Right atrium auricular region (tissue), 2 donors: ENCODE measurements around the gene LIN9. TPM values are rescaled to one million over a fixed set of nuclear protein-coding genes. Genes with fewer than 3 reads are reported as not detected.
"Not testable (repeated sequence)": the region's sequence is repeated elsewhere in the genome, so short reads cannot be mapped to it uniquely, and the experiment has no call there.

Source experiments
- DNase-seq: peaks from one replicate; pipeline ENCODE4 v3.0.0-alpha.2; 2019; ENCODE audit warnings: low spot score
- H3K27ac ChIP-seq, 2 donors: fragments of 200-600 bp; sonication (generic); 1 replicate in 1 of 2; 2 replicates in 1 of 2; pipeline ENCODE4 v1.5.1; 2016 to 2019
- H3K27me3 ChIP-seq, 2 donors: fragments of 200-600 bp; sonication (generic); one replicate each; pipeline versions ENCODE4 v1.5.1 to v1.6.0; 2017 to 2019
- H3K36me3 ChIP-seq: fragments of 200-600 bp; sonication (generic); one replicate; pipeline ENCODE4 v1.5.1; 2016
- H3K4me1 ChIP-seq, 2 donors: fragments of 200-600 bp; sonication (generic); one replicate each; pipeline versions ENCODE4 v1.5.1 to v1.6.0; 2017 to 2019
- H3K4me3 ChIP-seq, 2 donors: fragments of 200-600 bp; sonication (generic); 1 replicate in 1 of 2; 2 replicates in 1 of 2; pipeline ENCODE4 v1.5.1; 2017 to 2019; ENCODE audit warnings: mild to moderate bottlenecking in 1 of 2, moderate library complexity in 1 of 2
- H3K9me3 ChIP-seq, 2 donors: fragments of 200-600 bp; sonication (generic); one replicate each; pipeline ENCODE4 v1.5.1; 2019
- total RNA-seq, 2 donors: library from RNA; depleted of rRNA; stranded (reverse); fragments of >200 nt; gene quantifications; one replicate each; pipeline ENCODE4 v1.1.0, GENCODE V29; 2016
- TF ChIP-seq, protein P1 (sequence below), 2 donors: fragments of 200-600 bp; sonication (generic); IDR thresholded peaks; one replicate each; pipeline ENCODE4 v1.5.1; 2019; ENCODE audit warnings: antibody characterized with exemption in 2 of 2

LIN9 gene
- total RNA-seq, 2 donors from 2014 or later, result 2.9 to 11.0 TPM

DNA sequence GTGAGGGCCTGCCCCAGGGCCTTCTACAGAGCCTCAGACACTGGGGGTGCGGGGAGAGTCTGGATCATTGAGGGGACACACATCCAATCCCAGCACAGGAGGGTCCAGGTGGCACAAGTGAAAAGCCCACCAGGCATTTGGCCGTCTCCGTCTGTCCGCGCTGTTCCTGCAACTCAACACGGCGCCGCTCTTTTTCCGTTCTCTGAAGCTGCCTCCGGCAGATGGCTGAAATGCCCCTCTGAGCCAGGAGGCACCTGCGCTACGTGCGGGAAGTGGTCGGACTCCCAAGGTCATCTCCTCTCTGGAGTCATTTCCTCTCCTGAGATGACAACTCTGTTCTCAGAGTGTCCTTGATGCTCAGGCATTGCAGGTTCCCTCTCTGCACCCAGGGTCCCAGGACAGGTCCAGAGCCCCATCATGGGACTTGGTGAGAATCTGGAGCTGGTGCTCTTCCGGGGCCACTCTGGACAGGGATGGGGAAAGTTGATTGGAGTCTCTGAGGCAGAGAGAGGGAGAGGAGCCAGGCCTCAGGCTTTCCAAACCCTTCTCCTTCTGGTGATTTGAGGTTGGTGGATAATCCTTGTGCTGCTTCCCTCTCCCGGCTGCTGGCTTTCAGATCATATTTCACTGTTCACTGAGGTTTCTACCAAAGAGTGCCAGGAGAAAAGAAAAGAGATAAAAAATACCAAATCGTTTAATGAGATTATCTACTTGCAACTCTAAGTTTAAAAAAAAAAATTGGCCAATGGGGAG lies 99.5 kb downstream of the LIN9 start:
- Histone ChIP-seq H3K4me3 (no peak overlapping the region), H3K36me3 (no peaks in the 10 kb centered on the region), H3K4me1 (no peaks in the 10 kb centered on the region), H3K27me3 (no peaks in the 10 kb centered on the region), H3K9me3 (no peaks in the 10 kb centered on the region), H3K27ac (no peak overlapping the region)
- DNase-seq, result no peak
- TF ChIP-seq, protein P1, sequence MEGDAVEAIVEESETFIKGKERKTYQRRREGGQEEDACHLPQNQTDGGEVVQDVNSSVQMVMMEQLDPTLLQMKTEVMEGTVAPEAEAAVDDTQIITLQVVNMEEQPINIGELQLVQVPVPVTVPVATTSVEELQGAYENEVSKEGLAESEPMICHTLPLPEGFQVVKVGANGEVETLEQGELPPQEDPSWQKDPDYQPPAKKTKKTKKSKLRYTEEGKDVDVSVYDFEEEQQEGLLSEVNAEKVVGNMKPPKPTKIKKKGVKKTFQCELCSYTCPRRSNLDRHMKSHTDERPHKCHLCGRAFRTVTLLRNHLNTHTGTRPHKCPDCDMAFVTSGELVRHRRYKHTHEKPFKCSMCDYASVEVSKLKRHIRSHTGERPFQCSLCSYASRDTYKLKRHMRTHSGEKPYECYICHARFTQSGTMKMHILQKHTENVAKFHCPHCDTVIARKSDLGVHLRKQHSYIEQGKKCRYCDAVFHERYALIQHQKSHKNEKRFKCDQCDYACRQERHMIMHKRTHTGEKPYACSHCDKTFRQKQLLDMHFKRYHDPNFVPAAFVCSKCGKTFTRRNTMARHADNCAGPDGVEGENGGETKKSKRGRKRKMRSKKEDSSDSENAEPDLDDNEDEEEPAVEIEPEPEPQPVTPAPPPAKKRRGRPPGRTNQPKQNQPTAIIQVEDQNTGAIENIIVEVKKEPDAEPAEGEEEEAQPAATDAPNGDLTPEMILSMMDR (IDR thresholded peaks at IDR 0.05), result no peak

DNA sequence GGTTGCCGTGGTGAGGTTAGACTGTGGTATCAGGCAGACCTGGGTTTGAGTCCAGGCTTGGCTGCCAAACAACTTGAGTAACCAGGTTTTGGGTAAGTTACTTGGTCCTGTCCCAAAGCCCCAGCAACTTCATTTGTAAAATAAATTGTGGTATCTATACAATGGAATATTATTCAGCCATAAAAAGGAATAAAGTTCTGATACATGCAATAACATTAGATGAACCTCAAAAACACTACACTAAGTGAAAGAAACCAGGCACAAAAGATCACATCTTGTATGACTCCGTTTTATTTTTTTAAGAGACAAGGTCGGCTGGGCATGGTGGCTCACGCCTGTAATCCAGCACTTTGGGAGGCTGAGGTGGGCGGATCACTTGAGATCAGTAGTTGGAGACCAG lies 101.9 kb downstream of the LIN9 start:
- TF ChIP-seq, protein P1 (IDR thresholded peaks at IDR 0.05), result no peak
- no peaks in the 10 kb centered on the region for H3K36me3 ChIP-seq
- H3K4me3 ChIP-seq, result no peak overlapping the region
- no peaks in the 10 kb centered on the region for H3K4me1 ChIP-seq
- no peaks in the 10 kb centered on the region for H3K9me3 ChIP-seq
- no peak for DNase-seq
- H3K27ac ChIP-seq, result no peak overlapping the region
- H3K27me3 ChIP-seq, result no peaks in the 10 kb centered on the region

DNA sequence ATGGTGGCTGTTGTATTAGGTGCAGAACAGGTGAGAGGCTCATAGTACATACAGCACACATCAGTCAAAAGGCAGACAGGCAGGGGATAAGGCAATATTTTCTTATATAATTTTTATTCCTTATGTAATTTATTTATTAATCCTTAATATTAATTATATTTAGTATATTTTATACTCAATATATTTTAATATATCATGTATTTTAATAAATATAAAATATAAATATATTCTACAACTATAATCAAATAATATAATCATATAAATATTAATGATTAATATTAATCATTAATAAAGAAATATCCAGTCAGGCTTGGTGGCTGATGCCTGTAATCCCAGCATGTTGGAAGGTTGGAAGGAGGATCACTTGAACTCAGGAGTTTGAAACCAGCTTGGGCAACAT lies 104.8 kb downstream of the LIN9 start:
- TF ChIP-seq, protein P1 (IDR thresholded peaks at IDR 0.05), result no peak
- H3K36me3 ChIP-seq, result no peaks in the 10 kb centered on the region
- DNase-seq, result no peak
- no peak overlapping the region for H3K4me3 ChIP-seq
- H3K4me1 ChIP-seq, result no peaks in the 10 kb centered on the region
- H3K27ac ChIP-seq, result no peak overlapping the region
- H3K9me3 ChIP-seq, result no peaks in the 10 kb centered on the region
- no peaks in the 10 kb centered on the region for H3K27me3 ChIP-seq

DNA sequence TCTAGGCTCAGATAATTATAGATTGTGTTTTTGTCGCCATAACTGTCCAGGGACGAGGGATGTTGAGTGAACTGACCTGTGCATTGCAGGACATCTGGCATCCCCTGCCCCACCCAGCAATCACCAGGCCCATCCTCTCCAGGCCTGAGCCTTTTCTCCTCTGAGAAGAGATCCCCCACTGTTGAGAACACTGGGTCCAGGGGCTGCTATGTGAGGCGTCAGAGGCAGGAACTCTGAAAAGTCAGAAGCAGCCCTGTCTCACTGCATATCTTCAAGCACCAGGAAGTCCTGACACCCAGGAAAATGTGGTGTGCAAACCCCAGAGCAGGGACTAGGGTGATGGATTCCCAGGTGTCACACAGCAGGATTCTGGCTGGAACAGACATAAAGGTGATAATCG lies 105.3 kb downstream of the LIN9 start:
- Histone ChIP-seq H3K9me3 (no peaks in the 10 kb centered on the region), H3K27me3 (no peaks in the 10 kb centered on the region), H3K36me3 (no peaks in the 10 kb centered on the region), H3K4me1 (no peaks in the 10 kb centered on the region), H3K27ac (no peak overlapping the region), H3K4me3 (no peak overlapping the region)
- DNase-seq, result no peak
- TF ChIP-seq, protein P1 (IDR thresholded peaks at IDR 0.05), result no peak

DNA sequence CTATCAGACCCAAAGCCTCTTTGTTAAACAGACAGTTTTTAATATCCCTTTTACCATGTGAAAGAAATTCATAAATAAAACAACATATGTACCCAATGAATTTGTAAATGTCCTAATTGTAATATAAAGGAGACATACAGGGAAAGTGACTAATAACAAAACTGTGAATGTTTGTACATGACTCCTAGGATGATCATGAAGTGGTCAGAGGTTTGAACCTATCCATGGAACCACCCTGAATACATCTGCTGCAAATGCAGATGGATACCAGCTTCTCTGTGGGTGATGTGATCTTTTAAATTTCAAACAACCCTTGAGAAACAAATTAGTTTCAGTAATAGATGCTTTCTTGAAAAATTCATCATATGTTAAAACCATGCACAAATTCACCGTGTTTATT lies 105.7 kb downstream of the LIN9 start:
- no peaks in the 10 kb centered on the region for H3K9me3 ChIP-seq
- DNase-seq, result no peak
- H3K4me3 ChIP-seq, result no peak overlapping the region
- no peaks in the 10 kb centered on the region for H3K36me3 ChIP-seq
- TF ChIP-seq, protein P1 (IDR thresholded peaks at IDR 0.05), result no peak
- H3K4me1 ChIP-seq, result no peaks in the 10 kb centered on the region
- H3K27me3 ChIP-seq, result no peaks in the 10 kb centered on the region
- H3K27ac ChIP-seq, result no peak overlapping the region

DNA sequence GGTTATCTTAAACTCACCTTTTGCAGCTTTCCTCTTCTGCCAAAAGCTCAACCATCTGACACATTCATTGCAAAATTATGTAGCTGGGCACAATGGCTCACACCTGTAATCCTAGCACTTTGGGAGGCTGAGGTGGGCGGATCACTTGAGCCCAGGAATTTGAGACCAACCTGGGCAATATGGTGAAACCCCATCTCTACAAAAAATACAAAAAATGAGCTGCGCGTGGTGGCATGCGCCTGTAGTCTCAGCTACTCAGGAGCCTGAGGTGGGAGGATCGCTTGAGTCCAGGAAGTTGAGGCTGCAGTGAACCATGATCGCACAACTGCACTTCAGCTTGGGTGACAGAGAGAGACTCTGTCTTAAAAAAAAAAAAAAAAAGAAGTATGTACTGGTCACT lies 106.3 kb downstream of the LIN9 start:
- H3K9me3 ChIP-seq, DNase-seq: not testable (repeated sequence)

More for the DNA sequence above, 106.3 kb downstream of the LIN9 start:
- not testable (repeated sequence) for H3K27ac ChIP-seq, H3K36me3 ChIP-seq, H3K4me3 ChIP-seq, H3K27me3 ChIP-seq, H3K4me1 ChIP-seq
